Measurements from ENCODE around the gene SCAND1.

DNA sequence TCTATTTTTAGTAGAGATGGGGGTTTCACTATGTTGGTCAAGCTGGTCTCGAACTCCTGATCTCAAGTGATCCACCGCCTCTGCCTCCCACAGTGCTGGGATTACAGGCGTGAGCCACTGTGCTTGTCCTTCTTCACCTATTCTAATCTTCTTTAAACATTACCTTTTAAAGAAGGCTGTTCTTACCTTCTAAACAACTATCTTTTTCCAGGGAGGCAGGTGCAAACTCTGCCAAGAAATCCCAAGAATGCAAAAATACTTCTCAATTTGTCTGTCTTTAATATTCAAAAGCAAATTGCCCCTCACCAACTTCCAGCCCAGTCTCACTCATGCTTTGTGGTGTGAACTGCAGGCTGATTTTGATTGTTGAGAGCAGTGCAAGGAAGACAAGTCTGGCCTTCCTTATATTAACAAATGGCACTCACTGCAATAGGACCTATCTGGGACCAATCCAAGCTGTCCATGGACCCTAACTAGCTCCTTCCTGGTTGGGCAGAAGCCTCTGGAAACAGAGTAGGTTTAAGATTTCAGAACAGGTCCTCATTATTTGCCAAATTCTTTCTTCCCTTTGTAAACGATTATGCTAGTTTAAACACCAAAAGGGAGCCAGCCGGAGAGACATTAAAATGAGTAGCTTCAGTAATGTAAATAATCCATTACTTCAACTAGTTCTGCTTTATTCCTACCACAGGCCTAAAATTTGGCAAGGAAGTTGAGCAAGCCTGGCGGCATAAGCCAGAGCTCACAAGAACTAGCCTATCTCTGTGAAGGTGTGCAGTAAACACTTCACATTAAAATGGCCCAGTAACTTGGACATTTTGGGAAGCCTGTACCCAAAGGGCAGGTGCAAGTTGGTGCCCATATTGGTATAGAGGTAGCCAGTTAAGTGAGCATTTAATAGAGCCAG is 1.6 kb downstream of the SCAND1 start:
- TF ChIP-seq EZH2 (IDR thresholded peaks at IDR 0.05; ENCODE audit: insufficient read depth, poor library complexity, severe bottlenecking) (no peak), EZH2phosphoT487 (IDR thresholded peaks at IDR 0.05; ENCODE audit: insufficient read depth, low read depth) (no peak)
